Measurements from ENCODE around the gene CLDN19. TPM values are rescaled to one million over a fixed set of nuclear protein-coding genes. Genes with fewer than 3 reads are reported as not detected.

Gene CLDN19
- total and polyA plus RNA-seq, 2 of the 8 experiments (the other 6 are each of a cell fraction or from before 2014, with no cell fraction given), result 9.7 to 17.2 TPM

DNA sequence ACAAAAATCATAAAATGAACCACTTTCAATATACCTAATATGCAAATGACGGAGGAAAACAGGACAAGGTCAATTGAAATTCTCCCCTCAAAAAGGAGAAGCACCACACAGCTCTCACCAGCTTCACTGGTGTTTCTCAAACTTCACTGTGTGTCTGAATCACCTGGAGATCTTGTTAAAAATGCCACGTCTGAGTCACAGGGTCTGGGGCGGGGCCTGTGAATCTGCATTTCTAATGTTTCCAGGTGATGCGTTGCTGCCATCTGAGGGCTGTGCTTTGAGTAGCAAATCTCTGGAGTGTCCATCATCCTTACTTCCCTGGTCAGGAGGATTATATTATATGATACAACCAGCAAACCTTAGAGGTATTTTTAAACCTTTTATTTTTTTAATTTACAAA is 9.0 kb downstream of the CLDN19 start:
- peaks cover 0 to 3% (median 0%) of the 10 kb centered on the region in 4 experiments; a peak in 1 of 7 replicates for H3K4me1 ChIP-seq (replicated peaks in 1 of 4; ENCODE audit: control insufficient read depth in 3 of 4, insufficient read depth in 4 of 4, low read length in 3 of 4)
- no peak overlapping the region for H2AK5ac ChIP-seq (ENCODE audit: low read depth, low read length)
- H3K4me2 ChIP-seq (ENCODE audit: insufficient read depth in 1 of 2, low read depth in 2 of 2, low read length in 2 of 2), result no peak overlapping the region
- no peak overlapping the region for H2BK20ac ChIP-seq (ENCODE audit: low read length)
- WGBS, 2 experiments (ENCODE audit: extremely low coverage in 1 of 2, insufficient coverage in 1 of 2, insufficient read length in 1 of 2, insufficient replicate concordance in 2 of 2, low coverage in 1 of 2, low lambda C conversion rate in 2 of 2, missing lambda C conversion rate in 1 of 2), result 51% methylated on average over 4 of the region's 4 CpGs; no CpG with 5 or more reads in 1 of the 2 experiments
- peaks cover 0 to 3% of the 10 kb centered on the region in 2 experiments for H4K20me1 ChIP-seq (replicated peaks in 1 of 2; ENCODE audit: control insufficient read depth in 1 of 2, insufficient read depth in 2 of 2, low read length in 2 of 2)
- no peak overlapping the region for H2BK5ac ChIP-seq (ENCODE audit: low read depth, low read length)
- no peak for FAIRE-seq
- no peaks in the 10 kb centered on the region for H3K9me3 ChIP-seq (ENCODE audit: insufficient read depth in 2 of 2, low read depth in 1 of 2, low read length in 1 of 2)
- no peak overlapping the region for H3K18ac ChIP-seq (ENCODE audit: extremely low read depth, low read length)
- no peak overlapping the region for H3K27ac ChIP-seq (ENCODE audit: low read depth, low read length)
- no peak overlapping the region for H3K56ac ChIP-seq (replicated peaks; ENCODE audit: insufficient read length, low read depth, low read length)
- no peak overlapping the region for H4K5ac ChIP-seq (ENCODE audit: insufficient read length, low read depth, low read length)
- ChIA-PET POLR2A (ENCODE audit: partially characterized antibody) (interaction anchor here (1.6 kb wide), 1 partner anchor 14 kb away, joined by 5 read pairs; no protein-coding TSS in a partner anchor), CTCF (ENCODE audit: partially characterized antibody) (interaction anchor here (0.7 to 1.5 kb wide), 8 partner anchors 14 to 951 kb away, joined by 3 to 6 read pairs (median 3); no protein-coding TSS in a partner anchor)
- H3K79me1 ChIP-seq (ENCODE audit: low read depth, low read length), result no peaks in the 10 kb centered on the region
- no peak overlapping the region for H2BK15ac ChIP-seq (ENCODE audit: low read length)
- peak in 1 of 2 experiments; percentile 58 for DNase-seq (ENCODE audit: low read depth in 1 of 2, low spot score in 2 of 2)
- no peak overlapping the region for H2BK120ac ChIP-seq (replicated peaks; ENCODE audit: low read depth, low read length)
- no peaks in the 10 kb centered on the region for H3K23me2 ChIP-seq (ENCODE audit: low read depth, low read length)
- no peak overlapping the region for H3K14ac ChIP-seq (ENCODE audit: insufficient read length)
- no peak overlapping the region for H3K4me3 ChIP-seq (ENCODE audit: extremely low read depth in 1 of 4, insufficient read depth in 2 of 4, low read depth in 3 of 4, low read length in 4 of 4)
- no peak overlapping the region for H3K23ac ChIP-seq (ENCODE audit: insufficient read length)
- H3K27me3 ChIP-seq (replicated peaks in 1 of 4; ENCODE audit: control insufficient read depth in 3 of 4, extremely low read depth in 1 of 4, insufficient read depth in 3 of 4, low read length in 3 of 4), result no peaks in the 10 kb centered on the region
- H3K36me3 ChIP-seq (ENCODE audit: control insufficient read depth in 2 of 4, insufficient read depth in 4 of 4, low read length in 3 of 4), result no peaks in the 10 kb centered on the region
- H2AFZ ChIP-seq (ENCODE audit: low read length), result no peak overlapping the region
- no peak overlapping the region for H4K8ac ChIP-seq (ENCODE audit: extremely low read depth, insufficient read depth, low read length)
- no peak overlapping the region for H3K4ac ChIP-seq (replicated peaks; ENCODE audit: insufficient read length, low read depth, low read length)
- no peak overlapping the region for H3K9ac ChIP-seq (replicated peaks in 1 of 4; ENCODE audit: extremely low read depth in 1 of 4, low read depth in 3 of 4, low read length in 3 of 4)
- H3K79me2 ChIP-seq (ENCODE audit: control insufficient read depth in 1 of 2, insufficient read depth in 2 of 2, low read length in 2 of 2), result no peaks in the 10 kb centered on the region
- H2BK12ac ChIP-seq (ENCODE audit: low read depth, low read length), result no peak overlapping the region
- no peak overlapping the region for H4K91ac ChIP-seq (replicated peaks; ENCODE audit: insufficient read length, low read length)
- TF ChIP-seq KDM4A (IDR thresholded peaks at IDR 0.05; ENCODE audit: low read depth, low read length, severe bottlenecking) (no peak), KDM5A (IDR thresholded peaks at IDR 0.05; ENCODE audit: low read length) (no peak), SIRT6 (IDR thresholded peaks at IDR 0.05; ENCODE audit: low read length) (no peak), SIX5 (IDR thresholded peaks at IDR 0.05; ENCODE audit: low read depth, low read length) (no peak), BACH1 (IDR thresholded peaks at IDR 0.05; ENCODE audit: low read length) (no peak), TCF12 (IDR thresholded peaks at IDR 0.05; ENCODE audit: low read depth, low read length) (no peak), SP1 (IDR thresholded peaks at IDR 0.05; ENCODE audit: low read depth, low read length) (no peak), TAF7 (optimal IDR thresholded peaks at IDR 0.05; ENCODE audit: borderline replicate concordance, low read depth, low read length) (no peak), TBP (IDR thresholded peaks at IDR 0.05; ENCODE audit: low read depth, low read length) (no peak)
- TF ChIP-seq, protein P1, sequence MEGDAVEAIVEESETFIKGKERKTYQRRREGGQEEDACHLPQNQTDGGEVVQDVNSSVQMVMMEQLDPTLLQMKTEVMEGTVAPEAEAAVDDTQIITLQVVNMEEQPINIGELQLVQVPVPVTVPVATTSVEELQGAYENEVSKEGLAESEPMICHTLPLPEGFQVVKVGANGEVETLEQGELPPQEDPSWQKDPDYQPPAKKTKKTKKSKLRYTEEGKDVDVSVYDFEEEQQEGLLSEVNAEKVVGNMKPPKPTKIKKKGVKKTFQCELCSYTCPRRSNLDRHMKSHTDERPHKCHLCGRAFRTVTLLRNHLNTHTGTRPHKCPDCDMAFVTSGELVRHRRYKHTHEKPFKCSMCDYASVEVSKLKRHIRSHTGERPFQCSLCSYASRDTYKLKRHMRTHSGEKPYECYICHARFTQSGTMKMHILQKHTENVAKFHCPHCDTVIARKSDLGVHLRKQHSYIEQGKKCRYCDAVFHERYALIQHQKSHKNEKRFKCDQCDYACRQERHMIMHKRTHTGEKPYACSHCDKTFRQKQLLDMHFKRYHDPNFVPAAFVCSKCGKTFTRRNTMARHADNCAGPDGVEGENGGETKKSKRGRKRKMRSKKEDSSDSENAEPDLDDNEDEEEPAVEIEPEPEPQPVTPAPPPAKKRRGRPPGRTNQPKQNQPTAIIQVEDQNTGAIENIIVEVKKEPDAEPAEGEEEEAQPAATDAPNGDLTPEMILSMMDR (IDR thresholded peaks at IDR 0.05; ENCODE audit: control extremely low read depth in 1 of 3, insufficient read depth in 1 of 3, low read depth in 1 of 3, low read length in 3 of 3), result peak in 2 of 3 experiments; percentile 45 to 46; a peak in 3 of 4 replicates
- TF ChIP-seq, protein P2, sequence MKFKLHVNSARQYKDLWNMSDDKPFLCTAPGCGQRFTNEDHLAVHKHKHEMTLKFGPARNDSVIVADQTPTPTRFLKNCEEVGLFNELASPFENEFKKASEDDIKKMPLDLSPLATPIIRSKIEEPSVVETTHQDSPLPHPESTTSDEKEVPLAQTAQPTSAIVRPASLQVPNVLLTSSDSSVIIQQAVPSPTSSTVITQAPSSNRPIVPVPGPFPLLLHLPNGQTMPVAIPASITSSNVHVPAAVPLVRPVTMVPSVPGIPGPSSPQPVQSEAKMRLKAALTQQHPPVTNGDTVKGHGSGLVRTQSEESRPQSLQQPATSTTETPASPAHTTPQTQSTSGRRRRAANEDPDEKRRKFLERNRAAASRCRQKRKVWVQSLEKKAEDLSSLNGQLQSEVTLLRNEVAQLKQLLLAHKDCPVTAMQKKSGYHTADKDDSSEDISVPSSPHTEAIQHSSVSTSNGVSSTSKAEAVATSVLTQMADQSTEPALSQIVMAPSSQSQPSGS (IDR thresholded peaks at IDR 0.05; ENCODE audit: low read length), result no peak

Data from H1 (cell line).